IPS DF 4.7 (cell line): ENCODE data around the gene SELENON.

Experiments used
- DNase-seq: peaks from one replicate; pipeline ENCODE4 v3.0.0-alpha.2; 2013; ENCODE audit warnings: low spot score; ENCODE audit errors: extremely low read depth

The SELENON gene

GRCh38 chr1:25793585-25794170, 6.3 kb upstream of the SELENON start:
- DNase-seq = no peak

GRCh38 chr1:25794325-25794724, 5.7 kb upstream of the SELENON start:
- no peak for DNase-seq

GRCh38 chr1:25795211-25795610, 4.8 kb upstream of the SELENON start:
- DNase-seq = no peak

- no peak for DNase-seq
Measured at GRCh38 chr1:25795946-25796810, 3.8 kb upstream of the SELENON start.

- DNase-seq = no peak
Measured at GRCh38 chr1:25796811-25797458, 3.1 kb upstream of the SELENON start.

GRCh38 chr1:25797939-25798338, 2.1 kb upstream of the SELENON start:
- DNase-seq = no peak

GRCh38 chr1:25798666-25799351, 1.2 kb upstream of the SELENON start:
- DNase-seq = no peak

- DNase-seq = no peak
Measured at GRCh38 chr1:25799352-25799934, 550 bp upstream of the SELENON start.

GRCh38 chr1:25800703-25801377, 847 bp downstream of the SELENON start:
- no peak for DNase-seq

GRCh38 chr1:25802915-25803314, 2.9 kb downstream of the SELENON start:
- DNase-seq = no peak

- DNase-seq = no peak
Measured at GRCh38 chr1:25803368-25803767, 3.4 kb downstream of the SELENON start.

GRCh38 chr1:25804244-25804963, 4.4 kb downstream of the SELENON start:
- no peak for DNase-seq

GRCh38 chr1:25804964-25805862, 5.2 kb downstream of the SELENON start:
- DNase-seq = no peak

- DNase-seq = no peak
Measured at GRCh38 chr1:25805863-25806225, 5.9 kb downstream of the SELENON start.

GRCh38 chr1:25806418-25806817, 6.4 kb downstream of the SELENON start:
- DNase-seq = no peak

GRCh38 chr1:25807480-25808390, 7.7 kb downstream of the SELENON start:
- DNase-seq = no peak

- DNase-seq = no peak
Measured at GRCh38 chr1:25808481-25809244, 8.7 kb downstream of the SELENON start.
